SU-DHL-6 (cell line): Measurements from ENCODE around the gene METAP1.

Experiments
- H2AFZ ChIP-seq: fragments of 200-600 bp; sonication (generic); 2 replicates; pipeline ENCODE4 v1.6.1; 2014; ENCODE audit warnings: low read depth, mild to moderate bottlenecking, moderate library complexity, mixed read lengths, antibody characterized with exemption, low read length; ENCODE audit not compliant: severe bottlenecking
- H3F3A ChIP-seq: fragments of 200-600 bp; shearing (Covaris generic); 2 replicates; pipeline ENCODE4 v1.6.0; 2016; ENCODE audit warnings: antibody characterized with exemption, mild to moderate bottlenecking; ENCODE audit not compliant: insufficient read depth
- H3K27ac ChIP-seq: fragments of 200-600 bp; sonication (generic); 2 replicates; pipeline ENCODE4 v1.5.1; 2016; ENCODE audit warnings: low read depth, mild to moderate bottlenecking, low read length, moderate library complexity, mixed read lengths
- H3K27me3 ChIP-seq: fragments of 200-600 bp; sonication (generic), shearing (Covaris generic); 2 replicates; pipeline ENCODE4 v1.6.0; 2014; ENCODE audit warnings: mild to moderate bottlenecking, low read length
- H3K36me3 ChIP-seq: fragments of 200-600 bp; sonication (generic); 2 replicates; pipeline ENCODE4 v1.6.1; 2014; ENCODE audit warnings: mild to moderate bottlenecking, low read length, mixed read lengths
- H3K4me2 ChIP-seq: fragments of 300-600, 200-600 bp; shearing (Covaris generic), sonication (generic); 2 replicates; pipeline ENCODE4 v1.6.0; 2014; ENCODE audit warnings: low read length, low read depth, mild to moderate bottlenecking; ENCODE audit not compliant: poor library complexity, severe bottlenecking
- H3K4me3 ChIP-seq: fragments of 200-600 bp; sonication (generic); 2 replicates; pipeline ENCODE4 v1.5.1; 2014; ENCODE audit warnings: antibody characterized with exemption, low read length, mild to moderate bottlenecking, mixed read lengths; ENCODE audit not compliant: insufficient read depth, poor library complexity, severe bottlenecking
- H3K79me2 ChIP-seq: fragments of 200-600 bp; sonication (generic); 2 replicates; pipeline ENCODE4 v1.6.1; 2014; ENCODE audit warnings: mild to moderate bottlenecking, low read length, moderate library complexity; ENCODE audit not compliant: insufficient read depth
- H3K9ac ChIP-seq: fragments of 200-600 bp; sonication (generic); 2 replicates; pipeline ENCODE4 v1.7.0; 2014; ENCODE audit warnings: mild to moderate bottlenecking, low read length
- H3K9me2 ChIP-seq: fragments of 200-600 bp; sonication (generic); replicated peaks from 2 replicates; pipeline ENCODE4 v1.6.1; 2014; ENCODE audit warnings: low read length; ENCODE audit not compliant: insufficient read depth
- H3K9me3 ChIP-seq: fragments of 200-600 bp; sonication (generic); 2 replicates; pipeline ENCODE4 v1.6.1; 2014; ENCODE audit warnings: low read length, mixed read lengths; ENCODE audit not compliant: insufficient read depth
- H4K20me1 ChIP-seq: fragments of 200-600 bp; sonication (generic); 2 replicates; pipeline ENCODE4 v1.6.1; 2014; ENCODE audit warnings: low read depth, mild to moderate bottlenecking, antibody characterized with exemption, low read length, moderate library complexity, mixed read lengths
- CTCF ChIP-seq: fragments of 200-600 bp; sonication (generic); IDR thresholded peaks from one replicate; pipeline ENCODE4 v1.5.1; 2017; ENCODE audit warnings: antibody characterized with exemption, mild to moderate bottlenecking, low read length, moderate library complexity; ENCODE audit not compliant: insufficient read depth, poor library complexity, severe bottlenecking
- EZH2phosphoT487 ChIP-seq: fragments of 200-600 bp; sonication (generic), shearing (Covaris generic); conservative IDR thresholded peaks from 2 replicates; pipeline ENCODE4 v1.6.1; 2018; ENCODE audit warnings: mild to moderate bottlenecking, antibody characterized with exemption, low read length, moderate library complexity, mixed read lengths

The METAP1 gene

GRCh38 chr4:98967786-98968329 is 27.7 kb upstream of the METAP1 start:
- Histone ChIP-seq H3K9ac (no peak overlapping the region), H3K9me3 (no peaks in the 10 kb centered on the region), H3K36me3 (no peaks in the 10 kb centered on the region), H3K4me3 (no peak overlapping the region), H3K79me2 (no peaks in the 10 kb centered on the region), H4K20me1 (no peaks in the 10 kb centered on the region), H2AFZ (no peak overlapping the region), H3K4me2 (no peak overlapping the region), H3K27me3 (no peaks in the 10 kb centered on the region), H3K9me2 (no peaks in the 10 kb centered on the region), H3F3A (no peaks in the 10 kb centered on the region), H3K27ac (no peak overlapping the region)
- no peak for TF ChIP-seq EZH2phosphoT487
- no peak for TF ChIP-seq CTCF

- Histone ChIP-seq H3K79me2 (no peaks in the 10 kb centered on the region), H3K27ac (no peak overlapping the region), H3K9ac (no peak overlapping the region), H3K4me3 (no peak overlapping the region), H2AFZ (no peak overlapping the region), H3K4me2 (no peak overlapping the region), H3K9me2 (no peaks in the 10 kb centered on the region), H3K27me3 (no peaks in the 10 kb centered on the region), H3K36me3 (no peaks in the 10 kb centered on the region), H3K9me3 (no peaks in the 10 kb centered on the region), H3F3A (no peaks in the 10 kb centered on the region), H4K20me1 (no peaks in the 10 kb centered on the region)
- no peak for TF ChIP-seq CTCF
- no peak for TF ChIP-seq EZH2phosphoT487
These were observed 25.4 kb upstream of the METAP1 start for GRCh38 chr4:98969878-98970785.

DNA sequence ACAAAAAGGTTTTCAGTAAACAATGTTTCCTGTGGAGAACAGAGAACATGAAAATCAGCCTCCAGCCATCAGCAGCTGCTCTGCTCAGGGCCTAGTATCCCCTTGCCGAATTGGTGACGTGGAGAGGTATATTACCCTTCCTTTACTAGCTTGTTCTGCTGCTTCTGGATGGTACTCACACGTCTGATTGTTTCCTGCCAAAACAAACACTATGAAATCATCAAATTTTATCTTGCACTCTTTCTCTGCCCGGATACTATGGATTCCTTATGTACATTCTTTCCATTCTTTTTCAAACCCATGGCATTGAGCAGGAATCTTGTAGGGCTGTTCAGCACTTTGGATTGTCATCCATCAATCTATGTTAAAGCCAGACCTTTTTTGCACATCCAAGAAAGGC is 18.8 kb upstream of the METAP1 start:
- Histone ChIP-seq H4K20me1 (no peaks in the 10 kb centered on the region), H2AFZ (no peak overlapping the region), H3K27ac (no peak overlapping the region), H3K36me3 (no peaks in the 10 kb centered on the region), H3K4me3 (no peak overlapping the region), H3F3A (no peaks in the 10 kb centered on the region), H3K79me2 (no peaks in the 10 kb centered on the region), H3K9ac (no peak overlapping the region), H3K27me3 (no peaks in the 10 kb centered on the region), H3K9me3 (no peaks in the 10 kb centered on the region), H3K4me2 (no peak overlapping the region), H3K9me2 (no peaks in the 10 kb centered on the region)
- TF ChIP-seq CTCF: no peak
- TF ChIP-seq EZH2phosphoT487: no peak
